CD4-positive, alpha-beta T cell (primary cell): Measurements from ENCODE around the gene PARPBP. TPM values are rescaled to one million over a fixed set of nuclear protein-coding genes. Genes with fewer than 3 reads are reported as not detected.

ENCODE experiments used
- ATAC-seq: fragments of 200-7000 bp; cut with Tn5 transposase; one replicate; pipeline ENCODE4 v1.10.0; 2022; ENCODE audit warnings: mild to moderate bottlenecking; ENCODE audit not compliant: poor library complexity
- CTCF ChIA-PET: fragments of 350-600 bp; sonication (Branson Sonifier 250); formaldehyde crosslinking; loops from one replicate; lab custom pipeline; 2021; ENCODE audit warnings: antibody characterized with exemption, inconsistent platforms; lab: Charles Lee
- POLR2A ChIA-PET: fragments of 350-600 bp; sonication (Branson Sonifier 250); formaldehyde crosslinking; loops from one replicate; lab custom pipeline; 2021; ENCODE audit warnings: antibody characterized with exemption, inconsistent platforms; lab: Charles Lee
- DNase-seq, 14 experiments: peaks; one replicate each; pipeline ENCODE4 v3.0.0-alpha.2; 2013 to 2020; ENCODE audit warnings: mixed read lengths in 2 of 14
- H3K27ac ChIP-seq, 2 donors: one replicate each; pipeline versions ENCODE4 v1.5.1 to v1.7.0; 2013; ENCODE audit warnings: low read length in 2 of 2, low read depth in 1 of 2, mild to moderate bottlenecking in 1 of 2
- H3K27me3 ChIP-seq, 2 experiments: 1 replicate in 1 of 2; 2 replicates in 1 of 2; pipeline versions ENCODE4 v1.6.1 to v1.7.0; 2013; ENCODE audit warnings: low read length in 2 of 2, control low read depth in 1 of 2, mild to moderate bottlenecking in 1 of 2, moderate library complexity in 1 of 2; ENCODE audit not compliant: insufficient read depth in 2 of 2, control insufficient read depth in 1 of 2
- H3K36me3 ChIP-seq: one replicate; pipeline ENCODE4 v1.6.1; 2013; ENCODE audit warnings: low read length, control low read depth; ENCODE audit not compliant: insufficient read depth
- H3K4me1 ChIP-seq: one replicate; pipeline ENCODE4 v1.6.1; 2013; ENCODE audit warnings: low read length, control low read depth; ENCODE audit not compliant: insufficient read depth
- H3K4me3 ChIP-seq: one replicate; pipeline ENCODE4 v1.5.1; 2013; ENCODE audit warnings: mild to moderate bottlenecking, low read length, moderate library complexity
- H3K9me3 ChIP-seq, 2 experiments: 1 replicate in 1 of 2; 2 replicates in 1 of 2; pipeline versions ENCODE4 v1.6.1 to v1.7.0; 2013; ENCODE audit warnings: low read length in 2 of 2, mild to moderate bottlenecking in 2 of 2, control low read depth in 1 of 2, moderate library complexity in 1 of 2; ENCODE audit not compliant: control insufficient read depth in 1 of 2, insufficient read depth in 1 of 2
- H3K27ac Mint-ChIP-seq: one replicate; pipeline ENCODE4 v1.8.0; 2020; ENCODE audit warnings: mixed read lengths
- H3K27me3 Mint-ChIP-seq: one replicate; pipeline ENCODE4 v1.8.0; 2021; ENCODE audit warnings: mixed read lengths
- H3K36me3 Mint-ChIP-seq: one replicate; pipeline ENCODE4 v1.8.0; 2021; ENCODE audit warnings: low read depth, mixed read lengths
- H3K4me1 Mint-ChIP-seq: one replicate; pipeline ENCODE4 v1.8.0; 2021; ENCODE audit warnings: low read depth, mixed read lengths
- H3K4me3 Mint-ChIP-seq: one replicate; pipeline ENCODE4 v1.8.0; 2020; ENCODE audit warnings: mild to moderate bottlenecking, mixed read lengths
- H3K9me3 Mint-ChIP-seq: one replicate; pipeline ENCODE4 v1.8.0; 2020; ENCODE audit warnings: mixed read lengths
- intact Hi-C, 2 experiments: fragments of 100-400 bp; cut with DNase I in 1 of 2; cut with micrococcal nuclease in 1 of 2; formaldehyde crosslinking; loops; one replicate each; pipeline versions ENCODE4 v1.15.1 to v1.9.0; 2023 to 2025; cut with DNase I, micrococcal nuclease
- total RNA-seq, 174 experiments: library from RNA in 2 of 174; stranded (reverse) in 2 of 174; gene quantifications; one replicate each; pipeline ENCODE4 v1.2.3 and lab custom pipeline; 2021 to 2026
- TF ChIP-seq, protein P1 (sequence below): fragments of 200-600 bp; IDR thresholded peaks from one replicate; pipeline ENCODE4 v1.8.0; 2022; ENCODE audit warnings: antibody characterized with exemption, mild to moderate bottlenecking

Gene PARPBP
- total RNA-seq, 2 experiments from 2014 or later = 1.1 to 1.5 TPM

DNA sequence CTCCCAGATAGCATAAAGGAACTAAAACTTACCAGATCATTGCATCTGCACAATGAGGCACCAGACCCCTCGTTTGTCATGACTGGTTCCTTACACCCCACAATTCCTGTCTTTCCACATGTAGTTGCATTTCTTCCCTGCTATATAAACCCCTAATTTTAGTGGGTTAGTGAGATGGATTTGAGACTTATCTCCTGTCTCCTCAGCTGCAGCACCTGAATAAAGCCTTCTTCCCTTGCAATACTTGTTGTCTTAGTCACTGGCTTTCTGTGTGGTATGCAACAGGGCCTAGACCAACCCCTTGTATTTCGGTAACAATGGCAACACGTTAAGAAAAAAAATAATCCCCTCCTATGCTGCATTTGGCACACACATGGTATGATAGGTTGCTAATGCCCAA, 13.1 kb upstream of the PARPBP start:
- no peaks in the 10 kb centered on the region for H3K27me3 ChIP-seq
- Mint-ChIP-seq H3K27me3 (no peaks in the 10 kb centered on the region), H3K36me3 (peaks cover 96% of the 10 kb centered on the region), H3K27ac (no peak overlapping the region), H3K9me3 (no peaks in the 10 kb centered on the region), H3K4me1 (peaks cover 15% of the 10 kb centered on the region), H3K4me3 (no peak overlapping the region)
- intact Hi-C loops = no loop called here
- DNase-seq (no peak), ATAC-seq (no peak)
- ChIA-PET CTCF (no interaction called here), POLR2A (interaction anchor here (0.6 kb wide), 1 partner anchor 16 kb away, joined by 3 read pairs; no protein-coding TSS in a partner anchor)
- peaks cover 42% of the 10 kb centered on the region for H3K36me3 ChIP-seq
- no peak overlapping the region for H3K4me3 ChIP-seq
- H3K4me1 ChIP-seq = no peaks in the 10 kb centered on the region
- H3K9me3 ChIP-seq = no peaks in the 10 kb centered on the region
- H3K27ac ChIP-seq = no peak overlapping the region
- TF ChIP-seq, protein P1, sequence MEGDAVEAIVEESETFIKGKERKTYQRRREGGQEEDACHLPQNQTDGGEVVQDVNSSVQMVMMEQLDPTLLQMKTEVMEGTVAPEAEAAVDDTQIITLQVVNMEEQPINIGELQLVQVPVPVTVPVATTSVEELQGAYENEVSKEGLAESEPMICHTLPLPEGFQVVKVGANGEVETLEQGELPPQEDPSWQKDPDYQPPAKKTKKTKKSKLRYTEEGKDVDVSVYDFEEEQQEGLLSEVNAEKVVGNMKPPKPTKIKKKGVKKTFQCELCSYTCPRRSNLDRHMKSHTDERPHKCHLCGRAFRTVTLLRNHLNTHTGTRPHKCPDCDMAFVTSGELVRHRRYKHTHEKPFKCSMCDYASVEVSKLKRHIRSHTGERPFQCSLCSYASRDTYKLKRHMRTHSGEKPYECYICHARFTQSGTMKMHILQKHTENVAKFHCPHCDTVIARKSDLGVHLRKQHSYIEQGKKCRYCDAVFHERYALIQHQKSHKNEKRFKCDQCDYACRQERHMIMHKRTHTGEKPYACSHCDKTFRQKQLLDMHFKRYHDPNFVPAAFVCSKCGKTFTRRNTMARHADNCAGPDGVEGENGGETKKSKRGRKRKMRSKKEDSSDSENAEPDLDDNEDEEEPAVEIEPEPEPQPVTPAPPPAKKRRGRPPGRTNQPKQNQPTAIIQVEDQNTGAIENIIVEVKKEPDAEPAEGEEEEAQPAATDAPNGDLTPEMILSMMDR = no peak

DNA sequence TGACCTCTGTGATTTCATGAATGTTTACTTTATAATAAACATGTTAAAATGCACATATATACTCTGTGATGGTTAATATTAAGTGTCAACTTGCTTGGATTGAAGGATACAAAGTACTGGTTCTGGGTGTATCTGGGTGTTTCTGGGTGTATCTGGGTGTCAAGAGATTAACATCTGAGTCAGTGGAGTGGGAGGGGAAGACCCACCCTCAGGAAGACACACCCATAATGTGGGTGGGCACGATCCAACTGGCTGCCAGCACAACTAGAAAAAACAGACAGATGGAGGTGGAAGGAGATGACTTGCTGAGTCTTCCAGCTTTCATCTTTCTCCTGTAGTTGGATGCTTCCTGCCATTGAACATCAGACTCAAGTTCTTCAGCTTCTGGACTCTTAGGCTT, 12.0 kb upstream of the PARPBP start:
- H3K36me3 Mint-ChIP-seq = peaks cover 92% of the 10 kb centered on the region
- Histone ChIP-seq H3K9me3 (no peaks in the 10 kb centered on the region), H3K27ac (no peak overlapping the region), H3K27me3 (no peaks in the 10 kb centered on the region), H3K4me3 (no peak overlapping the region), H3K36me3 (peaks cover 42% of the 10 kb centered on the region), H3K4me1 (no peaks in the 10 kb centered on the region)
- no peak for ATAC-seq
- H3K27me3 Mint-ChIP-seq = no peaks in the 10 kb centered on the region
- H3K4me3 Mint-ChIP-seq = no peak overlapping the region
- intact Hi-C loops = no loop called here
- CTCF ChIA-PET = no interaction called here
- DNase-seq = peak in 1 of 14 experiments; percentile 12
- TF ChIP-seq, protein P1 = no peak
- H3K9me3 Mint-ChIP-seq = no peaks in the 10 kb centered on the region
- H3K4me1 Mint-ChIP-seq = peaks cover 17% of the 10 kb centered on the region
- POLR2A ChIA-PET = interaction anchor here (1.3 kb wide), 1 partner anchor 12 kb away, joined by 3 read pairs; the partner anchor contains the start of genes NUP37 and PARPBP
- no peak overlapping the region for H3K27ac Mint-ChIP-seq

DNA sequence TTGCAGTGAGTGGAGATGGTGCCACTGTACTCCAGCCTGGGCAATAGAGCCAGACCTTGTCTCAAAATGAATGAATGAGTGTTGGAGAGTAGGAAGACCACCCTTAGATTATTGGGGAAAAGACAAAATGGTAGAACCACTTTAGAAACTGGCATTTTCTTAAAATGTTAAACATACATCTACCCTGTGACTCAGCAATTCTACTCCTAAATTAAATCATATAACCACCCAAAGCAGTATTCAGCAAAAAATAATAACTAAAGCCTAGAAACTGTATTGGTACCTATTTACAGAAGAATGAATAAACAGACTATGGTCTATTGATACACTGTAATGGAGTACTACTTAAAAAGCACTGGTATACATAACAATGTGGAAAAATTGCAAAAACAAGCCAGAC, 9.2 kb upstream of the PARPBP start:
- no peaks in the 10 kb centered on the region for H3K9me3 ChIP-seq
- no peak overlapping the region for H3K4me3 Mint-ChIP-seq
- peaks cover 79% of the 10 kb centered on the region for H3K36me3 Mint-ChIP-seq
- H3K27me3 ChIP-seq = no peaks in the 10 kb centered on the region
- TF ChIP-seq, protein P1 = no peak
- no peak overlapping the region for H3K27ac ChIP-seq
- H3K27ac Mint-ChIP-seq = no peak overlapping the region
- H3K36me3 ChIP-seq = peaks cover 44% of the 10 kb centered on the region
- intact Hi-C loops = loop anchor here in 1 of 2 experiments (10.0 kb wide), 1 partner anchor 336 kb away; no protein-coding TSS in a partner anchor
- no peaks in the 10 kb centered on the region for H3K27me3 Mint-ChIP-seq
- ATAC-seq = no peak
- ChIA-PET CTCF (no interaction called here), POLR2A (no interaction called here)
- no peaks in the 10 kb centered on the region for H3K4me1 ChIP-seq
- H3K9me3 Mint-ChIP-seq = no peaks in the 10 kb centered on the region
- H3K4me1 Mint-ChIP-seq = peaks cover 25% of the 10 kb centered on the region
- H3K4me3 ChIP-seq = no peak overlapping the region
- DNase-seq = no peak
